HG03442 (cell line): ENCODE data around the gene RIPK4.
"Not testable (repeated sequence)": the region's sequence is repeated elsewhere in the genome, so short reads cannot be mapped to it uniquely, and the experiment has no call there.

Source experiments
- ATAC-seq: cut with Tn5 transposase; IDR thresholded peaks from one replicate; pipeline ENCODE4 v1.9.1; 2021; ENCODE audit warnings: mild to moderate bottlenecking, moderate library complexity; ENCODE audit not compliant: unreplicated experiment

Gene RIPK4

GRCh38 chr21:41717573-41718330 lies 49.1 kb downstream of the RIPK4 start:
- no peak for ATAC-seq

GRCh38 chr21:41716751-41717150 lies 50.1 kb downstream of the RIPK4 start:
- no peak for ATAC-seq

DNA sequence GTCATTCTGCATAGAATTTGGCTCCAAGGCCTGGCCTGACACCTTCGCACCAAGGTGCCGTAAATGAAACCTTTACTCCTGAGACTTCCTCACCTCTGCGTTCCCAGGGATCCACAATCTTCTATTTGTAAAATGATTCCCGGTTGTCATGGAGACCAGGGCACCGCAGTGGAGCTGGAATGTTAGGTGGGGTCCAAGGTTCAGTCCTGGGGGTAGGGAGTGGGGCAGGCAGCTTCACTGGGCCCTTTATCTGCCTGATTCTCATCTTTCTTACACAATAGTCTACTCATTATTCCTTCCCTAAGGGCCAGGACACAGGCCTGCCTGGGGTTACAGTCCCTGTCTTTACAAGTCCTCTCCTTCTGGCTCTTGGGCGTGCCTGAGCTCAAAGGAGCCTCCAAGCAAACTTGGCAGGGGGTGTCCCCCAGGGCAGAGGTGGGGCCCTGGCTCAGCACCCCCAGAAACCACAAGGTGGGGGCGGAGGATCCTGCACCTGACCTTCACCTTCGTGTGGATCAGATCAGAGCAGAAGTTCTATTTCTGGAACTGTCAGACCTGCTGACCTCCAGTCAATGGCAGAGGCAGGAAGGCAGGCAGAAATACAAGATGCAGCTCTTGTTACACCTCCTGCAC lies 51.1 kb downstream of the RIPK4 start:
- no peak for ATAC-seq

GRCh38 chr21:41714299-41714865 lies 52.5 kb downstream of the RIPK4 start:
- not testable (repeated sequence) for ATAC-seq

GRCh38 chr21:41713495-41714281 lies 53.2 kb downstream of the RIPK4 start:
- no peak for ATAC-seq

GRCh38 chr21:41712730-41713129 lies 54.1 kb downstream of the RIPK4 start:
- ATAC-seq: no peak

DNA sequence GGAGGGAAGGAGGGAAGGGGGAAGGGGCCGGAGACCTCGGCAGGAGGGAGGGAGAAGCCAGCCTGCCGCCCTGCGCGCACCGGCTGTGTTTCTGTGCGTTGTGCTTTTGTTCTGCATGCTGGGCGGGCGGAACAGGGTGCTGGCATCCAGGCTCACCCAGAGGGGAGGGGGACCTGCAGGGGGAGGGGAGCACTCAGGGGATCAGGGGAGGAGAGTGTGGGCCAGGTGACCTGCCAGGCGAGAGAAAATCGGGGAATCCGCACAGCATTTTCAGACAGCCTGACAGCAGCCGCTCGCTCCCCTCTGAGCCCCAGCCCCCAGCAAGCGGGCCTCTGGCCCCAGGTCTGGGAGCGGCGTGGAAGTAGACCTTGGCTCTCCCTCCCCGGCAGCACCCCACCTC lies 54.7 kb downstream of the RIPK4 start:
- no peak for ATAC-seq

GRCh38 chr21:41711416-41712007 lies 55.3 kb downstream of the RIPK4 start:
- no peak for ATAC-seq

- no peak for ATAC-seq
These were observed 56.1 kb downstream of the RIPK4 start for GRCh38 chr21:41710823-41711160.

DNA sequence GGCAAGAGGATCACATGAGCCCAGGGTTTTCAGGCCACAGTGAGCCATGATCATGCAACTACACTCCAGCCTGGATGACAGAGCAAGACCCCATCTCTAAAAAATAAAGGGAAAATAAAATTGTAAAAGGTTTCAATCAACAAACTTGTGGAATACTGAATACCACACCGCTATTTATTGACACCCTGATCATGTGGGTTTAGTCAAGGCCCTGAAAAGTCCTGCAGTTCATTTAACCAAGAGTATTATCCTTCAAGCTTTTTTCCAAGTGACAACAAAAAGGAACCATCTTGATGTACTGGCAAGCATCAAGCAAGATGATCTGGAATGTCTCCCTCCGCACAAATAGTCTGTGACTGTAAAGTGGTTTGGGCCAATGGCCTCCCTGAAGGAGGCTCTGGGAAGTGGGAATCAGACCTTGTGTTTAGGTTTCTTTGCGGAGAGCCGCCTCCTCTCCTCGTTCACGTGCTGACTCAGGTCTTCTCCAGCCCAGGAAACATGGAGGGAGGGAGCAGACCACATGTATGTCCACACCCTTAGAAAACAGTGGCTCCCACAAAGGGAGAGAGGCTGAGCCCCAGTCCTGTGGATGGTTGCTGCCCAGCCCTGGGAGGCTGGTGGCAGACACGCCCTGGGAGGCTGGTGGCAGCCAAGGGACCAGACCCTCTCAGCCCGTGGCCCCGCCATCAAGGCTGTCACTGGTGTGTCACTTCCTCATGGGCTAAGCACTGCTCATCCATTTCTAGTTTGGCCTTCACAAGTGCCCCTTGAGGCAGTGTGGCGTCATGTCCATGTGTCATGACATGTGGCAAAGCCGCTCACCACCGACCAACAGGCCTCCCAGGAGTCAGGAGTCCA lies 56.7 kb downstream of the RIPK4 start:
- no peak for ATAC-seq

- no peak for ATAC-seq
These were observed 57.7 kb downstream of the RIPK4 start for GRCh38 chr21:41709166-41709565.

- no peak for ATAC-seq
These were observed 58.9 kb downstream of the RIPK4 start for GRCh38 chr21:41707960-41708330.

DNA sequence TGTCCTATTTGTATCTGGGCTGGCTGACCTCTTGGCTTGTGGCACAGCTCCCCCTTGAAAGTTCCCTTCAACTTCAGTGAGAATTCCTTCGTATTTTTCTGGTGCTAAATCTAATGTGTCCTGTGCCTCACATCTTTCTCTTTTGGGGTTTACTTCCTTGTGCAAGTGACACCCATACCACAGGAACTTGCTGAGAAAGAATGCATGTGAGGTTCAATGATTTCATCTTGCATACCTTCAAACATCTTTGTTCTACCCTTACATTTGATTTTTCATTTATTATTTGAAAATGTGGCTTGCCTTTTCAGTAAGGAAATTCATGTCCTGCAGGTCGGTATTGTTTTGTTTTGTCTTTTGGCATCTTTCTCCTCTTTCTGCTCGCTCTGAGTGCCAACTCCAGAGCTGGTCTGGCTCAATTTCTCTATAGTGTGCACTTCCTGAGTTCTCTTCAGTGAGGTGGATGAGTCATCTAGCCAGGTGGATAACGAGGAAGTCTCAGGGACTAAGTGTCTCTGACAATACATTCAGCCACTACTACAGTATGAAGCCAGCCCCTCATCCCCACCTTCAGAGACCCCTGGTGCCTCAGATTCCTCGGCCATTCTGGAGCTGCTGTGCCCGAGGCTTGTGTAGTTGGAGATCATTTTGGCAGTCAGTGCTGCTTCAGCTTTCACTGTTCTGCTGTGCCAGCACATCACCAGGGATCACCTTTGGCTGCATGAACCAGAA lies 59.5 kb downstream of the RIPK4 start:
- no peak for ATAC-seq

DNA sequence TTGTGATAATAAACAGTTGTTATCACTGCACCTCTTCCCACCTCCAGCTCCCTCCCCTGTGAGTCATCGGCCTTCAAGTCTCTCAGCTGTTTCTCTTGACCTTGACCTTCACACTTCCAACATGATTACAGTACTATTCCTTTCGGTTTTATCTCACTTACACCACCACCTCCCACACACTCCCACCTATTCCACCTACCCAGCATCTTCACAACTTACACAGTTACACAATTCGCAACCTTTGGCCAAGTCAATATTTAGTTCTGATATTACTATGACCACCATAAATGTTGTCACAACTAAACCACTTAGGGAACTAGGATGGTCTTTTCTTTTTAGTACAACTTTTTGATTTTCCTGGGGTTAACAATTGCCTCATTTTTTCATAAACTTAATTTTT lies 60.2 kb downstream of the RIPK4 start:
- ATAC-seq: no peak

DNA sequence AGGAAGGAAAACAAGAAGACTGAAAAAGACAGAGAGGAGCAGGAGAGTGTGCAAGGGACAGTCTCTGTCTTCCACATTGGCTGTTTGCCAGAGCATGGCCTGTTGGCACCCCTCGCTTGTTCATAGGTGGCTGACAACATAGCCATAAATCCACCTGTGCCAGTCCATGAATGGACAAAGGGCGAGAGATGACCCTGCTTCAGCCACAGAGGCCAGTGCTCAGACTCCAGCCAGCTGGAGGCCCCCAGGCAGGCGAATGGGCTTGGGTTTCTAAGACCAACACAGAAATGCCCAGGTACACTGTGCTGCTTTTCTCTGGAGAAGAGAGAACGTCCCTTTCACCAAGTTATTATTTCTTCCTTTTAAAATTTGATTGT lies 60.6 kb downstream of the RIPK4 start:
- no peak for ATAC-seq

DNA sequence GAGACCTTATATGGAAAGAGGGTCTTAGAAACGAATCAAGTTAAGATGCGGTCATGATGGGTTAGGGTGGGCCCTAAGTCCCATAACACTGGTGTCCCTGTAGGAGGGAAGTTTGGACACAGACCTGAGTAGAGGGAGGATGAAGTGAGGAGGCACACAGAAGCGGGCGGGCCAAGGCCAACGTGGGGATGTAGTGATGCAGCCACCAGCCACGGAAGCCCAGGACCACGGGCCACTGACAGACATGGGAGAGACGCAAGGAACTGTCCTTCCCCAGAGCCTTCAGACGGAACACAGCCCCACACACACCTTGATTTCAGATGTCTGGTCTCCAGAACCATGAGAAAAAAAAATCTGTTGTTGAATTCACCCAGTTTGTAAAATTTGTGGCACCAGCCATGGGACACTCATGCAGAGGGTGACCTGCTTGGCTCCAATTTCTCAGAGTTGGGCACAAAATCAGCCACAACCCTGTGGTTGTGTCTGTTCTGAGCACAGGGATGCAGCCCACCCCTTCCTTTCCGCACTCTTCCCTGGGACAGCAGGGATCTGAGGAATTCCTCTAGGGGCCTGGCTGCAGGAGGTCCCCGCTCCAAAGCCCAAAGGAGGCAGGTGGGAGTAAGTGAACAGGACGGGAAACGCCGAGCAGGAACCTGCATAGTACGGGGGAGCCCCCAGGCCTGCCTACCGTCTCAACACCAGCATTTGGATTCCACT lies 61.1 kb downstream of the RIPK4 start:
- ATAC-seq: no peak

DNA sequence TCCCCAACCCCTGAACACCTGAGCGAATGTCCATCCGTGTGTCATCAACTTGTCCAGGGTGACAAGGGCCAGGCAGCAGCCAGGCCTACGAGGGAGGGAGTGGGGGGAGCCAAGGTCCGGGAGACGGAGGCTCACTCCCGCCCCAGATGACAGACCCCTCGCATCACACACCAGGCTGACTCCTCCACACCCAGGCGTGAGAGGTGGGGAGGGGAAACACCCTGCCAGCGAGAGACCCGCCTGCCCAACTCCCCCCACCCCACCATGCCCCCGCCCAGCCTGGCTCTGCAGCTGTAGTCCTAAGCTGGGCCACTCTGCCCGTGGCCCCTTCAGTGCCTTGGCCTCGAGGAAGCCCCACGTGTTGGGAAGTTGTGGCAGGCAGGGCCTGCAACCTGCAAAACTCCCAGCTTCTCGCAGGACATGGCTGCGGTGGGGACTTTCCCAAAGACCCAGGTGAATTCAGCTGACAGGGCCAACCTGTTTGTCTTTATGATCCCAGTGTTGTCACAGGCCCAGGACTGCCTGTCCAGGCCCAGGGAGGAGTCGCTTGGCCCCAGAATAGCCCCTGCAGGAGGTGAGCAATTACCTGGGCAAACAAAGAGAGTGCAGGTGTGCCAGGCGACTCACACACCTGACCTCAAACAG lies 62.9 kb downstream of the RIPK4 start:
- ATAC-seq: no peak

DNA sequence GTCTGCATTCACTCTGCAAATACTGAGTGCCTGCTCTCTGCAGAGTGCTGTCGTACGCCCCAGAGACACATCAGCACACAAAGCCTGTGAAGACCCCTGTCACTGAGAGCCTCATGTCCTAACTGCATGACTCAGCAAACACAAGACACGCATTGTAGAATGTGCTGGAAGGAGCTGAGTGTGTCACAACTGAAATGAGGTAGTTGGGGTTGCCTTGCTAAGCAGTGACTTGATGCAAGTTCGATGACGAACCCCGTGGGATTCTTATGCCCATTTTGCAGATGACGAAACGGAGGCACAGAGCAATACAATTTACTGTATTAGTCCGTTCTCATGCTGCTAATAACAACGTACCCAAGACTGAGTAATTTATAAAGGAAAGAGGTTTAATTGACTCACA lies 65.1 kb downstream of the RIPK4 start:
- ATAC-seq: no peak

DNA sequence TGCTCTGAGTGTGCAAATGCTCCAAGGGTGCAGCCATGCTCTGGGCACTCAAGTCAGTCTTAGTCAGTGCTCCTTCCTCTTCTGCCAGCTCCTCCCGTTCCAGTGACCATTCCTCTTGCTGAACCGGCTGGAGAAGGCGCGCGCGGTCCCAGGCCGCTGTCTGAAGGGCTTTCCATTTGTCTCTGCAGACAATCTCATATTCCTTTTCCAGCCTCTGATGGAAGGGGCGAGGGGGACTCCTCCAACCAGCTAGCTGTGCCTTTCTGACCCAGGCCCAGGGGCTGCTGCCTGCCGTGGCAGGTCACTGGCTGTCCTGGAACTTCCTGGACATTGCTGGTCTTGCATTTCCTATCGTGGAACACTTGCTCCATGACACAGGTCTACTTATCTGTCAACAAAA lies 67.5 kb downstream of the RIPK4 start:
- ATAC-seq: no peak
